Measurements from ENCODE around the gene BBS12. TPM values are rescaled to one million over a fixed set of nuclear protein-coding genes. Genes with fewer than 3 reads are reported as not detected.

The BBS12 gene
- total RNA-seq, 1 experiment from 2014 or later, result 1.5 TPM

DNA sequence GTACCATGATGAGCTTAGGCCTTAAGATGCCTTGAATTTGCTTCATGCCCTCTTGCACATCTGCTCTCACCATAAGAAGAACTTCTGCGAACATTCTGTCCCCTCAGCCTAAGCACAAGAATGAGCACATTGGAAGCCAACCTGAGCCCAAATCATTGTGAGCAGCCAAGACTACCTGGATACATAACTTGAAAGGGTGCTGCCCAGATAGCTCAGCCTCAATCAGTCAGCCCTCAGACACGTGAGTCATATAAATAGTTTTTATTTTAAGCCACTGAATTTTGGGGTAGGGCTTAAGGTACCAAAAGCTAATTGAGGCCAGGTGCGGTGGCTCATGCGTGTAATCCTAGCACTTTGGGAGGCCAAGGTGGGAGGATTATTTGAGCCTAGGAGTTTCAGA lies 27.5 kb upstream of the BBS12 start:
- TF ChIP-seq, protein P1, sequence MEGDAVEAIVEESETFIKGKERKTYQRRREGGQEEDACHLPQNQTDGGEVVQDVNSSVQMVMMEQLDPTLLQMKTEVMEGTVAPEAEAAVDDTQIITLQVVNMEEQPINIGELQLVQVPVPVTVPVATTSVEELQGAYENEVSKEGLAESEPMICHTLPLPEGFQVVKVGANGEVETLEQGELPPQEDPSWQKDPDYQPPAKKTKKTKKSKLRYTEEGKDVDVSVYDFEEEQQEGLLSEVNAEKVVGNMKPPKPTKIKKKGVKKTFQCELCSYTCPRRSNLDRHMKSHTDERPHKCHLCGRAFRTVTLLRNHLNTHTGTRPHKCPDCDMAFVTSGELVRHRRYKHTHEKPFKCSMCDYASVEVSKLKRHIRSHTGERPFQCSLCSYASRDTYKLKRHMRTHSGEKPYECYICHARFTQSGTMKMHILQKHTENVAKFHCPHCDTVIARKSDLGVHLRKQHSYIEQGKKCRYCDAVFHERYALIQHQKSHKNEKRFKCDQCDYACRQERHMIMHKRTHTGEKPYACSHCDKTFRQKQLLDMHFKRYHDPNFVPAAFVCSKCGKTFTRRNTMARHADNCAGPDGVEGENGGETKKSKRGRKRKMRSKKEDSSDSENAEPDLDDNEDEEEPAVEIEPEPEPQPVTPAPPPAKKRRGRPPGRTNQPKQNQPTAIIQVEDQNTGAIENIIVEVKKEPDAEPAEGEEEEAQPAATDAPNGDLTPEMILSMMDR (IDR thresholded peaks at IDR 0.05), result no peak
- no peak for TF ChIP-seq TCF7L2 (IDR thresholded peaks at IDR 0.05; ENCODE audit: low read depth, low read length)
- ATAC-seq (no peak), DNase-seq (ENCODE audit: low read depth, low spot score) (no peak)
- in situ Hi-C loops (cut with HindIII; ENCODE audit: low pct_unique_long_range_greater_than_20kb, low sequenced_read_pairs) (no loop called here), intact Hi-C loops (cut with micrococcal nuclease; ENCODE audit: unreplicated experiment) (no loop called here)
- H3K4me3 ChIP-seq (ENCODE audit: low read depth in 2 of 2, low read length in 2 of 2), result no peak overlapping the region
- H3K27me3 ChIP-seq (ENCODE audit: control insufficient read depth, insufficient read depth, low read length), result no peaks in the 10 kb centered on the region
- H3K4me1 ChIP-seq (ENCODE audit: control insufficient read depth, insufficient read depth, low read length), result no peaks in the 10 kb centered on the region; the same call in 1 of the 2 replicates
- no peaks in the 10 kb centered on the region for H3K9me3 ChIP-seq (ENCODE audit: control insufficient read depth, insufficient read depth, low read depth, low read length)
- no TSS peak for BruUV-seq (replicated peaks)
- H3K36me3 ChIP-seq (ENCODE audit: control insufficient read depth, insufficient read depth, low read length), result no peaks in the 10 kb centered on the region
- no peak overlapping the region for H3K27ac ChIP-seq (ENCODE audit: low read length)
- ChIA-PET CTCF (no interaction called here), POLR2A (interaction anchor here (0.6 to 0.7 kb wide), 2 partner anchors 10 to 26 kb away, joined by 3 read pairs; no protein-coding TSS in a partner anchor)

- intact Hi-C loops (cut with micrococcal nuclease; ENCODE audit: unreplicated experiment), result no loop called here
- TF ChIP-seq SIN3A (IDR thresholded peaks at IDR 0.05; ENCODE audit: borderline replicate concordance, insufficient read depth, low read depth, low read length) (no peak), TCF7L2 (IDR thresholded peaks at IDR 0.05; ENCODE audit: low read depth, low read length) (no peak), POLR2AphosphoS5 (IDR thresholded peaks at IDR 0.05; ENCODE audit: low read depth, low read length) (no peak)
- TF ChIP-seq, protein P1 (IDR thresholded peaks at IDR 0.05), result no peak
- TF ChIP-seq, protein P2, sequence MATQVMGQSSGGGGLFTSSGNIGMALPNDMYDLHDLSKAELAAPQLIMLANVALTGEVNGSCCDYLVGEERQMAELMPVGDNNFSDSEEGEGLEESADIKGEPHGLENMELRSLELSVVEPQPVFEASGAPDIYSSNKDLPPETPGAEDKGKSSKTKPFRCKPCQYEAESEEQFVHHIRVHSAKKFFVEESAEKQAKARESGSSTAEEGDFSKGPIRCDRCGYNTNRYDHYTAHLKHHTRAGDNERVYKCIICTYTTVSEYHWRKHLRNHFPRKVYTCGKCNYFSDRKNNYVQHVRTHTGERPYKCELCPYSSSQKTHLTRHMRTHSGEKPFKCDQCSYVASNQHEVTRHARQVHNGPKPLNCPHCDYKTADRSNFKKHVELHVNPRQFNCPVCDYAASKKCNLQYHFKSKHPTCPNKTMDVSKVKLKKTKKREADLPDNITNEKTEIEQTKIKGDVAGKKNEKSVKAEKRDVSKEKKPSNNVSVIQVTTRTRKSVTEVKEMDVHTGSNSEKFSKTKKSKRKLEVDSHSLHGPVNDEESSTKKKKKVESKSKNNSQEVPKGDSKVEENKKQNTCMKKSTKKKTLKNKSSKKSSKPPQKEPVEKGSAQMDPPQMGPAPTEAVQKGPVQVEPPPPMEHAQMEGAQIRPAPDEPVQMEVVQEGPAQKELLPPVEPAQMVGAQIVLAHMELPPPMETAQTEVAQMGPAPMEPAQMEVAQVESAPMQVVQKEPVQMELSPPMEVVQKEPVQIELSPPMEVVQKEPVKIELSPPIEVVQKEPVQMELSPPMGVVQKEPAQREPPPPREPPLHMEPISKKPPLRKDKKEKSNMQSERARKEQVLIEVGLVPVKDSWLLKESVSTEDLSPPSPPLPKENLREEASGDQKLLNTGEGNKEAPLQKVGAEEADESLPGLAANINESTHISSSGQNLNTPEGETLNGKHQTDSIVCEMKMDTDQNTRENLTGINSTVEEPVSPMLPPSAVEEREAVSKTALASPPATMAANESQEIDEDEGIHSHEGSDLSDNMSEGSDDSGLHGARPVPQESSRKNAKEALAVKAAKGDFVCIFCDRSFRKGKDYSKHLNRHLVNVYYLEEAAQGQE (IDR thresholded peaks at IDR 0.05; ENCODE audit: insufficient read depth in 1 of 2, low read depth in 2 of 2, low read length in 1 of 2), result no peak
- ChIA-PET CTCF (no interaction called here), POLR2A (no interaction called here)
- ATAC-seq (no peak), DNase-seq (ENCODE audit: low read depth, low spot score) (no peak)
- BruUV-seq (replicated peaks), result no TSS peak
- H3K27ac ChIP-seq (ENCODE audit: low read length), result no peak overlapping the region
- H3K9me3 ChIP-seq (ENCODE audit: control insufficient read depth, insufficient read depth, low read depth, low read length), result no peaks in the 10 kb centered on the region
- H3K4me3 ChIP-seq (ENCODE audit: low read depth in 2 of 2, low read length in 2 of 2), result no peak overlapping the region
- no peaks in the 10 kb centered on the region for H3K36me3 ChIP-seq (ENCODE audit: control insufficient read depth, insufficient read depth, low read length)
- in situ Hi-C loops (cut with HindIII; ENCODE audit: low pct_unique_long_range_greater_than_20kb, low sequenced_read_pairs), result no loop called here
- H3K4me1 ChIP-seq (ENCODE audit: control insufficient read depth, insufficient read depth, low read length), result no peaks in the 10 kb centered on the region; the same call in 1 of the 2 replicates
- H3K27me3 ChIP-seq (ENCODE audit: control insufficient read depth, insufficient read depth, low read length), result no peaks in the 10 kb centered on the region
Measured at GRCh38 chr4:122705547-122706117, 26.9 kb upstream of the BBS12 start.

Measured in Panc1 (cell line).